GM21515 (cell line): ENCODE data around the gene ANKS1B.
"Not testable (repeated sequence)": the region's sequence is repeated elsewhere in the genome, so short reads cannot be mapped to it uniquely, and the experiment has no call there.

Source experiments
- ATAC-seq: cut with Tn5 transposase; IDR thresholded peaks from one replicate; pipeline ENCODE4 v1.9.1; 2021; ENCODE audit not compliant: unreplicated experiment

ANKS1B gene

DNA sequence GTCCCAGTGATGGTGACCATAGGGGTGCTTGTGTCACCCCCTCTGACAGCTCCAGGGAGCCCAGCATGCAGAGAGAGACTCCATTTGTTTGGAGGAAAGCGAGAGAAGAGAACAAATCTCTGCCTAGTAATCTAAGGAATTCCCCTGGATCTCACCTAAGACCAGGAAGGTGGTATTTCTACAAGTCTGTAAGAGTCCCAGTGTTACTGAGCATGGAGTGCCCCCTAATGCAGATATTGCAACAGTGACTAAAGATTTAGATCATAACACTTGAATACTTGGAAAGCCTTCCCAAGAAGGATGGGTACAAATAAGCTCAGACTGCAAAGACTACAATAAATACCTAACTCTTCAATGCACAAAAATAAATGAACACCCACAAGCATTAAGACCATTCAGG lies 697.6 kb downstream of the ANKS1B start:
- ATAC-seq = no peak

DNA sequence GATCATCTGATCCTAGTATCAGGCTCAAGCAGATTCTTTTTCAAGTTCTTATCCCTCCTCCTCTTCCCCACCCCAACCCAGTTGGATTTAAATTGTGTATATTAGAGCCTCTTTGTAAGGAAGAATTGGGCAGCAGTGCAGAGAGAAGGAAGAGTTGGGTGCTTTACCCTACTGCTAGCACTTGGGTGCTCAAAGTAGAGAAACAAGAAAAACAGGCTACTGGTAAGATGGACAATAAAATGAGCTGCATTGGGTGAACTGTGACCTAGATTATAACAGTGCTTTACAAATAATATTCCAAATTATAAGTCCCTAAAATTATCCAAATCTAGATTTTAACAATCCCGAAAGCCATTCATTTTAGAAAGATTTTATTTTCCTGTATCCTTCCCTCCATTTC lies 700.6 kb downstream of the ANKS1B start:
- ATAC-seq = no peak

DNA sequence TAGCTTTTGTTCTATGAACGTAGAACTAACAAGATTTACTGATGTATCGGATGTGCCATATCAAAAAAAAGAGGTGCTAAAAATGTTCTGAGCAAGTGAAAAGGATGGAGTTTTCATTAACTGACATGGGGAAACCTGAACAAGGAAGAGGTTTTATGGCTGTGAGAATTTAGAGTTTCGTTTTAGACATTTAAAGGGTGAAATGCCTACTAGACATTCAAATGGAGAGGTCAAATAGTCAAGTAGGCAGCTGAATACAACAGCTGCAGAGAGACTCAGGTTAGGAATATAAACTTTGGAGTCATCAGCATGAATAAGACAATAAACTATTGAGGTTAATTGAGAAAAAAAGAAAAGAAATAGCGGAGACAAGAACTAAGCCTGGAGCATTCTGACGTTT lies 702.1 kb downstream of the ANKS1B start:
- no peak for ATAC-seq

DNA sequence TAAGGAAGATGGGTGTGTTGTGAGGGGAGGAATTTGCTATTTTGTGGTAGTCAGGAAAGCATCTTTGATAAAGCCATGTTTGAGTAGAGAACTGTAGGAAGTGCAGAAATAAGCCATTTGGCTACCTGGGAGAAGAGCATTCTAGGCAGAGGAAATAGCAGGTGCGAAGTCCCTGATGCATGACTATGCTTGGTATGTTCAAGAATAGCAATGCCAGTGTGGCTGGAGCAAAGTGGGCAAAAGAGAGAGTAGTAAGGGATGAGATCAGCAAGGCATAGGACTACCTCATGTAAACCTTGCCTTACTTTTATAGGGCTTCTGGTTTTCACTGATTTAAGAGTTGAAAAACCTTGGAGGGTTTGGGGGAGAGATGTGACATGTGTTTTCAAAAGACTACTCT lies 702.6 kb downstream of the ANKS1B start:
- ATAC-seq = no peak

DNA sequence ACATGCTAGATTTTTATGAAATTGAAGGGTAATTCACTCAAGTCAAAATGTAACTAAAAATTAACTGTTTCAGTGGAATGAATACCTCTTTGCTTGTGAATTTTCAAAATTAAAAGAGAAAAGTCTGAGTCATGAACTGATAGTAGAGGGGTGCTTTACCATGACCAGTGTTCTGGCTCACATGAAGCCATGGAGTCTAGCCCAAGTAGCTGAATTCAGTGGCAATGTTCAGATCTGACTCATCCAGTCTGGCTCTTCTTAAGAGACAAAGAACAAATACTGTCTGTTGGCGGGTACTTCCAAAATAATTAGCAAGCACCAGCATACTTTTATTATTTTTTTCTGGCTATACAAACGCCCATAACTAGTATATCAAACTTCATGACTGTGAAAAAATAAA lies 703.5 kb downstream of the ANKS1B start:
- no peak for ATAC-seq

DNA sequence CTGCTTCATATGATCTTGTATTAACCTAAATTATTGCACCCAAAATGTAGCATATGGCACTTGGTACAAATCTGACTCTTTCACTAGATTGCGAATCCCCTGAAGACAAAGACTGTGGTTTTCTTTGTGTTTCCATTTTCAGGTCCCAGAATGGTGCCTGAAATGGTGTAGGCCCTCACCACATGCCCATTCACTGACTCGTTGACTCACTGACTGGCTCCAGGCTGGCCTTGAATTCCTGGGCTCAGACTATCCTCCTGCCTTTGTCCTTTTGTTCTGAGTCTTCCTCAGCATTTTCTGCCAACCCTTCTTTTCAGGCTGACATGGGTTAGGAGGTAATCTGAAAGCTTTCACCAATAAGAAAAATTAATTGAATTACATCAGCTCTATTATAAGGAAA lies 705.8 kb downstream of the ANKS1B start:
- no peak for ATAC-seq

DNA sequence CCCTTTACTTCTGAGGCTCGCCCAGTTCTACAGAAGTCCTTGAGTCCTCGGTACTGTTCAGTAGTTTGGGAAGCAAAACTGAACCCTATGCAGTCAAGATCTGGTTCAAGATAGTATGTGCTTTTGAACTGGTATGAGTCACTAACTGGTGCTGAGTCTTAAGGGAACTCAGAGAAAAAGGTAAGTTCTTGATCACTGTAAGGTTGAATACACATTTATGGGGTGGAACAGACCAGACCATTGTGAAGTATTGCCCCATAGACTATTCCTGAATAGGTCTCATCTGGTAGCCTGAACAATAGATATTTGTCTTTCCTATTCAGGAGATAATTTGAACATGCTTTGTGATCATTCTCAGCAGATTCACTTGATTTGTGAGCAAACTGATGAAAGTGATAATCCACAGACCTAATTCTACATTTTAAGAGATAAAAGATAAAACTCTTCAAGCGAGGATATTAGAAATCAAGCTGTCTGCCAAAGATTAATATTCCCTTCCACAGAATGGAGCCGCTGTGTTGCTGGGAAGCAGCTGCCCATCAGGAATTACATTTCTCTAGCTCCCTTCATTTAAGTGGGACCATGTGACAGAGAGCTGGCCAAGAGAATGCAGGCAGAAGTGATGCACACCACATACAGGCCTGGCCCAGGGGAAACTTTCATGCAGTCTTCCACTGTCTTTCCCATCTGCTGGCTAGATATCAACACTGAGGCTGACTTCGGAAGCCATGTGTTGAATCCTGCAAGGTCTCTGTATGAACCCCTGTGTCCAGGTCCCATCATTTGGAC lies 707.0 kb downstream of the ANKS1B start:
- no peak for ATAC-seq

DNA sequence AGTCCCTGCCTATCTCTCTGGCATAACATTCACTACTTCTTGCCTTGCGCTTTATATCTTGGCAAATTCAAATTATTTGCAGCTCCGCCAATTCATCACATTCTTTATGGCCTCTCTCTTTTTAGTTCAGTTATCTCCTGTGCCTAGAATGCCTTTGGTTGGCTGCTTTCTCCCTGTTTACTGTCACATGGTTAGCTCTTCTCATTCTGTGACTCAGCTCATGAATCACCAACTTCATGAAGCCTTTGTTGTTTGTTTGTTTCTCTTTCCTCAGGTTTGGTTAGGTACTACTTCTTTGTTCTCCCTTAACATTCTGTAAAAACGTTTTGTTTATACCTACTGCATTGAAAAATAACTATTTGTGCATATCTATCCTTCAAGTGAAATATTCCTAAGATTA lies 713.7 kb downstream of the ANKS1B start:
- no peak for ATAC-seq

DNA sequence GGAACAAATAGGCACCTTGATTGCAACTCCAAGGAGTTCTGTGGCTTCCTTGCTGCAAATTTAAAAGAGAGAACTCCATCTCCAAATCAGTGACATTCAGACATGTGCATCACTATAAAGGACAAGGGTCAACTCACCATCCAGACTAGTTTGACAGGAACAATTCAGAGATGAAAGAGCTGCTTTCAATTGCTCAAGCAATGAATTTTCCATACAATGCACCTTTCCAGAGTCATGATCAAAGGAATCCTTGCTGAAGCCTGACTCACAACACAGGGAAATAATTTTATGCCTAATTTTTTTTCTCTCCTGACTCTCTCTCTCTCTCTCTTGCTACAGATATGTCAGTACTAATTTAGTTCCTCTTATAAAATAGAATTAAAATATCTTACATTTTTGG lies 717.7 kb downstream of the ANKS1B start:
- no peak for ATAC-seq

DNA sequence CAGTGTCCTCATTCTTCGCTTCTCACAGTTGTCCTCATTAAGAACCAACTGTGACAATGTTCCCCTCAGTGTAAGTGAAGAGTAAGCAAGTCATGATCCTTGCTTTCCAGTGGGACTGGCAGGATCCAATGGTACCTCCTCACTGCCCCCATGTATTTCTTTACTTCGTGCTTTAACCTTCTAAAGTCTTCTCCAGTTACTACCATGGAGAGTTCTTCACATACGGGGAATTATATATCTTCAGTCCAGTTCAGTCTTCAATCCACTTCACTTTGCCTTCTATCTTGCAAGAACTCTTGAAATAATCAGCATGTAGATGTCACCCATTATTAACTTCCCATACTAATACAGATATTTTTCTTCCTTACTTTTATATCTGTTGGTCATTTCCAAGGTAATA lies 719.1 kb downstream of the ANKS1B start:
- ATAC-seq = no peak

DNA sequence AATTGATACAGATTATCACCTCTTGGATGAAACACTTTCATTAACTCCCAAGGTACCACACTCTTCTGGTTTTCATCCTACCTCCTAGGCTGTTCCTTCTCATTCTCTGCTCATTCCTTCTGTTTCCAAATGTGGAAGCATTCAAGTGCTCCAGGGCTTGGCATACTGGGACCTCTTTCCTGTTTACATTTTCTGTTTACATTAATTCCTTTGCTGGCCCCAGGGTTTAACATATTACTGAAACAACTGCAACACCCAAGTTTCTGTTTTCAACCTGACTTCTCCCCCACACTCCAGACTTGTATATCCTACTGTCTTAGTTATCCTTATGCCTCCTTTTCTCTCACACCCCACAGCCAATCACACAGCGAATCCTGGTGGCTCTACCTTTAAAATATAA lies 723.5 kb downstream of the ANKS1B start:
- ATAC-seq = no peak

DNA sequence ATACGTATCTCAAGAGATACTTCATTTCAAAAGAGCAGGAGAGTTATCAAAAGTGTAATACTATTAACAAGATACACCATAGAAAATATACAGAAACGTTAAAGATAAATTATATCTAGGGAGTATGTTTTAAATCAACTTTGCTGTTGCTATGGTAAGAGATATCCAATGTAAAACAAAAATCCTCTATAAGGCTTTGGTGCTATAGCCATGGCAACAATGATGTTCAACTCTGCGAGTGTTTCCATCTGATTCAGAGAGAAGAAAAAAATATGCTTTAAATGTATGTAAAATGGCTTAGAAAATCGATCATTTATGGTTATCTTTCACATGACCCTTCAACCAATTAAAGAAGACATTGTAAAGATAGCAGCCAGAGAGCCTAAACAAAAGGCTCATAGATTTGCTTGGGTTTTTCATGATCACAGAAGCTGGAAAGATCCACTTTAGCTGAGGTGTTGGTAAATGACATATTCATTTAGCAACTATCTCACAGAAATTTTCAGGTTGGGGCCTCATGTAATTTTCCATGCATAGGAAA lies 724.2 kb downstream of the ANKS1B start:
- ATAC-seq = no peak

DNA sequence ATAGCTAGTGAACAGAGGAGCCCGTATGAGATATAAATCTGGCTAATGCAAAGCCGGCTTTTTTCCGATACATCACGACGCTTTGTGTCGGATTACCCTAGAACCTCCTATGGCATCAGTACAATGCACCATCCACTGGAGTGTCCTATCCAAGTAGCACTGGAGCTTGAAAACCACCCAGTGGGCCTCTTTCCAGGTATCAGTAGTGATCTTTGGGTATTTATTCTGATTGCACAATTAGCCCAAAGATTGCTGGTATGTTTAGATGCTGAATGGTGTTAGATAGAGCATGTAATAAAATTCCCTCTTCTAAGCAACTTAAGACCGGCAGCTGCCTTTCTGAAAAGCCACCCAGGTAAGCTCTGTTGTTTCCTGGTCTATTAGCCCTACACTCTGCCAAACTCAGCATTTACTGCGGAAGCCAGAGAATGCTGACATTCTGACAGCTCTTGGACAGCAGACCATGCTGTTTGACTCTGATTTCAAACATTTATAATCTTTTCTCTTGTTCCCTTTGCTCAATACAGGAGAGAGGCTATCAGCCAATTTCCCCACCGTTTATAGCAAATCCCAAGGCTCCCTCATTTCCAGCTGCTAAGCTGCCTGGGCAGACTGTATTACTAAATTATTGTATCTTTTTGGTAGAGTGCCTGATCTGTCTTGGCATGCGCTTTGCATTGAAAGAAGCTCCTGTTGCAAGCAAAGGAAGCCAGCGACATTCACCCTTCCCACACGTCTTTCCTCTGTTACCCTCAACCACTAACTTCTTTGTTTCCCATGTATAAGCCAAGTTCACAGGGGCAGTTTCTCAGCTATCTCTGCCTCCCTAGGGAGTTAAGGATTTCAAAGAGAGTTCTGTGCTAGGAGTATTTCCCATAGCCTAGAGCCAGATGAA lies 725.4 kb downstream of the ANKS1B start:
- no peak for ATAC-seq

DNA sequence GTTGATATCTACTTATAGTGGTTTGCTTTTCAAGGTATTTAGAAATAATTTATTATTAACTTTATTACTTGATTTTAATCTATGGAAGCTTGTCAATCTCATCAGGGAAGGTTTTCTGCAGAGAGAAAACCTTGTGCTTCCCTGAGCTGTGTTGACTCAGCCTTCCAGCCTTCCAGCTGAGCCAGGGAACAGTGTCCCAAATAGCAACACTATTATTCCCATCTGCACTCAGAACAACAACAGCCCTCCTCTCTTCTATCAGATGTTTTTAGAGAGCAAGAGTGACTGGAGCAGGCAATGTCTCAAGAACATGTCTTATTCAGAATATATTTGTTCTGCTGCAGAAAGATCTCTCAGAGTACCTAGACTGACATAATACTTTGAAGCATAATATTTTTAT lies 727.1 kb downstream of the ANKS1B start:
- ATAC-seq = no peak

DNA sequence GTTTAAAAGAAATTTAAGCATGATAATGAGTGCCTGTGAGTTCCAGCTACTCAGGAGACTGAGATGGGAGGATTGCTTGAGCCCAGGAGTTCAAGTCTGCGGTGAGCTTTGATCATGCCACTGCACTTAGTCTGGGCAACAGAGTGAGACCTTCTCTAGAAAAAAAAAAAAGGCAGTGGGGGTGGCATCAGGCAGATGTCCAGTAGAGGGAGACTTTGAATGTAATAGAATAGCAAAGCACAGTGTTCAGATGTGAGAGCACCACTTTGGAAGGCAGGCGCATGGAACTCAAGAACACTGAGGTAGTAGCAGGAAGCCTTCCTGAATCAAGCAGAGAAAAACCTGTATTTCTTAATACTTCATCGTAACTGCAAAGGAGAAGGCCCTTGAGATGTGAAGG lies 731.7 kb downstream of the ANKS1B start:
- ATAC-seq = no peak

DNA sequence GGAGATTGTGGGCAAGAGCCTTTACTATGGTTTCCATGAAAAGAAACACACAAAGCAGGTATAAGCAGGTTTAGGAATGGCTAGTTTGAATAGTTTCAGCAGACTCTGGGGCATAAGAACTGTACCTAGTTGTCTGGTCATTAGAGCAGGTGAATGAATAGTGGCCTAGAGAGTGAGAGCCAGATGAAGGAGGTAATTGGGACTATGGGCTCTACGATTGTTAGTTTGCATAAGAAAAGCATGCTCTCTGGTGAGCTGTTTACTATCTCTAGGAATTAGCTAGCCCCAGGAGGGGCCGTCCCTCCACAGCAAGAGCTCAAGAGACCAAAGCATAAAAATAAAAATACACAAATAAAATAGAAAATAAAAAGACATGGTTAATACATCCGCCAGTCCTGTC lies 734.6 kb downstream of the ANKS1B start:
- no peak for ATAC-seq

DNA sequence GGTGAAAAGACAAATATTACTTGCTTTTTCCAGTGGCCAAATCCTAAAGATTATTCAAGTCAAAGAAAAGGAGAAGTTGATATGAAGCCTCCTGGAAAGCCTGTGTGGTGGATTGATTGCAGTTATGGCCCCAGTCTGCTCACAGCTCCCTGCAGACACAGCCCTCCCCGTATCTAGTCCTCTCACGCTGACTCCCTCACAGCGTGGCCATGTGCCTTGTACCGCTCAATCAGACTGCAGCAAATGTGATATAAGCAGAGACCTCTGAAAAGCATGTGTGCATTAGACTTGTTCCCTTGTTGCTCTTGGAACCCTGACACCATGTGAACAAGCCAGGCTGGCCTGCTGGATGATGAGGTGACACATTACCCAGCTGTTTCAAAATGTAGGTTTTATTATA lies 735.2 kb downstream of the ANKS1B start:
- ATAC-seq = no peak

DNA sequence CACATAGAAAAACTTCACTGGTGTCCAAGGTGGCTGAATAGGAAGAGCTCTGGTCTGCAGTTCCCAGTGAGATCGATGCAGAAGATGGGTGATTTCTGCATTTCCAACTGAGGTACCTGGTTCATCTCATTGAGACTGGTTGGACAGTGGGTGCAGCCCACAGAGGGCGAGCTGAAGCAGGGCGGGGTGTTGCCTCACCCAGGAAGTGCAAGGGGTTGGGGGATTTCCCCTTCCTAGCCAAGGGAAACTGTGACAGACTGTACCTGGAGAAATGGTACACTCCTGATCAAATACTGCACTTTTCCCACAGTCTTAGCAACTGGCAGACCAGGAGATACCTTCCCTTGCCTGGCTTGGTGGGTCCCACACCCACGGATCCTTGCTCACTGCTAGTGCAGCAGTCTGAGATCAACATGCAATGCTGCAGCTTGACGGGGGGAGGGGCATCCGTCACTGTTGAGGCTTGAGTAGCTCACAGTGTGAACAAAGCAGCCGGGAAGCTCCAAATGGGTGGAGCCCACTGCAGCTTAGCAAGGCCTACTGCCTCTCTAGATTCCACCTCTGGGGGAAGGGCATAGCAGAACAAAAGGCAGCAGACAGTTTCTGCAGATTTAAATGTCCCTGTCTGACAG lies 746.7 kb downstream of the ANKS1B start:
- not testable (repeated sequence) for ATAC-seq

DNA sequence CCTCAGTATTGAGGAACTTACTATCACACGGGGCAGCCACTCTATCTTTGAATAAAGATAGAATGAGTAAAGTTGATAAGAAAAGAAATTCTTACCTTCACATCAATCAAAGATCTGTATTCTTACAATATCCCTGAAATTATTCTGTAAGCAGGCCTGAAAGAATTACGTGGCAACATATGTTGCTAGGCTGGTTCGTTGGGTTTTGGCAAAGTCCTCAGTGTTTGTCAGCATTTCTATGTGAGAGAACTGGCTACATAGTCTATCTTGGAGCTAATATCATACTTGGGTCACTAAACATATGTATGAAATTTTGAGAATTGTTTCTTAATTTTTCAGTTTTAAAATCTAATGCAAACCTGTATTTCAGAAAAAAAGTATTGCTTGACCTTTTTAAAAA lies 749.4 kb downstream of the ANKS1B start:
- no peak for ATAC-seq

DNA sequence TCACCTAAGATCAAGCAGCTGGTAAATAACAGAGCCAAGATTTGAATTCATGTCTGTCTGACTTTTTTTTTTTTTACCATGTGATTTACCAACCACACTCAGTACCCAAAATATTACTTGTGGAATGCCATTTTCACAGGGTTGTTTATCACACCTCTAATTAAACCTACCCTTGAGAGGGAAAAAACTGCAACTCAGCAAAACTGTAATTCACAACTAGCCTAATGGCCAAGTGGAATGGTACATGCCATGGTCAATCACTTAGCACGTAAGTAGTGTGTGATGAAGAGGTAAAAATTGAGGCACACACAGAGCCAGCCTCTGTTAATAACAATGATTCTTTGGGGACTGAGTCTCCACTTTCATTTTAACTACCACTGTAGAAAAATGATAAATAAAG lies 750.0 kb downstream of the ANKS1B start:
- ATAC-seq = no peak

DNA sequence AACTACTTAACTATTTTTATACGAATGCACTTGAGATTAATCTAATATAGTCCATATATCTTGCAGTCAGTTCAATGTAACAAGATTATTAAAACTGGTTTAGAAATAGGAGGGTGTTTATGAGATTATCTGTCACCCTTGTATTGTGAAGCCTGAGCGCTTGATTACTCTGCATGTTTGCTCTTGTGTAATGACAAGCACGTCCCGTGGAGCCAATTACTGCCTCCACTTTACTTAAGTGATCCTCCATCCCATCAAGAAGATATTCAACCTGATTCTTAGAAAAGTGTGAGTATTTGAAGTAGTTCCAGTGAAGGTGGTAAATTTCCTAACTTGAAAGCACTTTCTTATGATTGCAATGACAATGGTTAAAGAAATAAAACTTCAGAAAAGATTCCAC lies 752.4 kb downstream of the ANKS1B start:
- ATAC-seq = no peak

DNA sequence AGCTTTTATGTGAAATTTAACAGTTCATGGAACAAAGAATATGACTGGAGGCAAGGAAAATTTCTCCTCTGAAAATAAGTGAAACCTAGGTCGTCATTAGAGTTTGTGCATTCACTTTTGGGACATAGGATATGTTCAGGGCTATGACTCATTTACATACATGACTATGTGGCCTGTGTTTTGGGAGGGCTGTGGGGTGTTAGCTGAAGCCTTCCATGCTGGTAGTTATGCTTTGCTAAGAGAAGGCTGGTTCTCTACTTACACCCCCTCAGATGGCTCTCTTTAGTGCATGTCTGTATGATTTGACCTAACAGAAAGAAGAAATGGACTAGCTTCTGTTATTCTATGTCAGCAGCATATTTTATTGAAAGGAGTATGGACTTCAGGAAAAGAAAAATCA lies 753.7 kb downstream of the ANKS1B start:
- no peak for ATAC-seq
